B cell (primary cell): ENCODE results near the gene ZBTB25.

Experiments
- CTCF ChIP-seq: fragments of 200-600 bp; IDR thresholded peaks from one replicate; pipeline ENCODE4 v1.8.0; 2022; ENCODE audit warnings: antibody characterized with exemption, mild to moderate bottlenecking
- EZH2 ChIP-seq: IDR thresholded peaks from 2 replicates; pipeline ENCODE4 v1.6.1; 2012; ENCODE audit warnings: borderline replicate concordance, low read depth, mild to moderate bottlenecking, moderate library complexity, low read length; ENCODE audit not compliant: insufficient read depth, poor library complexity, severe bottlenecking

GRCh38 chr14:64549016-64549415, 45.4 kb upstream of the ZBTB25 start:
- TF ChIP-seq CTCF, result no peak
- TF ChIP-seq EZH2, result no peak
